Right ventricle myocardium superior (tissue), 1 donor: Measurements from ENCODE around the gene SHC2. TPM values are rescaled to one million over a fixed set of nuclear protein-coding genes. Genes with fewer than 3 reads are reported as not detected.

ENCODE experiments used
- ATAC-seq: fragments of 200-7000 bp; cut with Tn5 transposase; one replicate; pipeline ENCODE4 v1.9.1; 2020; ENCODE audit warnings: mild to moderate bottlenecking; ENCODE audit not compliant: poor library complexity
- DNase-seq: peaks from one replicate; pipeline ENCODE4 v3.0.0-alpha.2; 2020
- intact Hi-C: fragments of 100-400 bp; cut with DNase I; formaldehyde crosslinking; loops from one replicate; pipeline ENCODE4 v1.11.2; 2022
- total RNA-seq: library from RNA; stranded (reverse); fragmentation: NEBNext Ultra II Directional; extraction: Animal tissue kit (Norgen Biotek cat#: 25700); gene quantifications from one replicate; pipeline ENCODE4 v1.2.1, GENCODE V29; 2021
- donor health status: DM: no; HTN: yes; CAD: no; lungs with severe emphysema.

SHC2 gene
- total RNA-seq, 1 donor from 2014 or later = 8.8 TPM

GRCh38 chr19:474126-475078, 13.6 kb upstream of the SHC2 start:
- intact Hi-C loops = no loop called here
- peak; percentile 47 for DNase-seq
- peak; percentile 38 for ATAC-seq

- no peak for DNase-seq
- intact Hi-C loops = no loop called here
- no peak for ATAC-seq
These were observed 11.4 kb upstream of the SHC2 start for GRCh38 chr19:472005-472858.

GRCh38 chr19:470701-471100, 9.9 kb upstream of the SHC2 start:
- intact Hi-C loops = no loop called here
- DNase-seq (no peak), ATAC-seq (no peak)

GRCh38 chr19:469833-470232, 9.0 kb upstream of the SHC2 start:
- no peak for DNase-seq
- intact Hi-C loops = no loop called here
- ATAC-seq = no peak

GRCh38 chr19:468587-469256, 7.9 kb upstream of the SHC2 start:
- DNase-seq = no peak
- intact Hi-C loops = no loop called here
- ATAC-seq = no peak

- ATAC-seq (no peak), DNase-seq (no peak)
- intact Hi-C loops = no loop called here
These were observed 6.7 kb upstream of the SHC2 start for GRCh38 chr19:467554-467953.

- ATAC-seq (no peak), DNase-seq (no peak)
- intact Hi-C loops = no loop called here
These were observed 4.4 kb upstream of the SHC2 start for GRCh38 chr19:465056-465816.

GRCh38 chr19:464208-464545, 3.3 kb upstream of the SHC2 start:
- intact Hi-C loops = no loop called here
- DNase-seq (no peak), ATAC-seq (no peak)

GRCh38 chr19:463483-464207, 2.8 kb upstream of the SHC2 start:
- no peak for ATAC-seq
- intact Hi-C loops = no loop called here
- no peak for DNase-seq

GRCh38 chr19:461721-462551, 1.1 kb upstream of the SHC2 start:
- no peak for DNase-seq
- peak; percentile 34 for ATAC-seq
- intact Hi-C loops = no loop called here

GRCh38 chr19:459724-460511, 915 bp downstream of the SHC2 start:
- ATAC-seq (peak; percentile 90), DNase-seq (peak; percentile 76)
- intact Hi-C loops = no loop called here

- DNase-seq (peak; percentile 13), ATAC-seq (no peak)
- intact Hi-C loops = no loop called here
These were observed 2.5 kb downstream of the SHC2 start for GRCh38 chr19:458091-459042.

- intact Hi-C loops = no loop called here
- ATAC-seq (no peak), DNase-seq (peak; percentile 27)
These were observed 3.2 kb downstream of the SHC2 start for GRCh38 chr19:457636-458035.

GRCh38 chr19:456547-457110, 4.2 kb downstream of the SHC2 start:
- ATAC-seq = no peak
- intact Hi-C loops = no loop called here
- DNase-seq = peak; percentile 27
